SK-N-SH (cell line): ENCODE results near the gene YPEL1.

Experiments used
- CTCF ChIP-seq: fragments of 200-600 bp; sonication (generic); IDR thresholded peaks from 2 replicates; pipeline ENCODE4 v1.6.1; 2017; ENCODE audit warnings: antibody characterized with exemption, mild to moderate bottlenecking, moderate library complexity
- EZH2phosphoT487 ChIP-seq: fragments of 200-600 bp; sonication (generic); IDR thresholded peaks from 2 replicates; pipeline ENCODE4 v1.6.1; 2017; ENCODE audit warnings: low read depth, mixed run types, mild to moderate bottlenecking, antibody characterized with exemption, moderate library complexity, borderline replicate concordance
- FOXM1 ChIP-seq: IDR thresholded peaks from 2 replicates; pipeline ENCODE4 v1.4.0; 2012; ENCODE audit warnings: low read depth, mild to moderate bottlenecking
- MAX ChIP-seq: IDR thresholded peaks from 2 replicates; pipeline ENCODE4 v1.4.0; 2012; ENCODE audit warnings: low read depth
- PBX3 ChIP-seq: IDR thresholded peaks from 2 replicates; pipeline ENCODE4; 2012
- POLR2AphosphoS5 ChIP-seq: IDR thresholded peaks from 2 replicates; pipeline ENCODE4 v1.6.1; 2012; ENCODE audit warnings: low read depth, low read length
- REST ChIP-seq: IDR thresholded peaks from 2 replicates; pipeline ENCODE4 v1.6.1; 2012; ENCODE audit warnings: mild to moderate bottlenecking, low read depth, low read length, moderate library complexity
- RFX5 ChIP-seq: IDR thresholded peaks from 2 replicates; pipeline ENCODE4 v1.6.1; 2012; ENCODE audit warnings: mild to moderate bottlenecking, improper control_type of control experiment, low read length
- SIN3A ChIP-seq: IDR thresholded peaks from 2 replicates; pipeline ENCODE4 v1.6.1; 2012; ENCODE audit warnings: low read depth, mild to moderate bottlenecking, low read length, moderate library complexity, borderline replicate concordance
- TAF1 ChIP-seq: IDR thresholded peaks from 2 replicates; pipeline ENCODE4 v1.6.1; 2012; ENCODE audit warnings: low read depth, mild to moderate bottlenecking, low read length, moderate library complexity, borderline replicate concordance
- TEAD4 ChIP-seq: IDR thresholded peaks from 2 replicates; pipeline ENCODE4 v1.4.0; 2012; ENCODE audit warnings: mild to moderate bottlenecking, borderline replicate concordance; ENCODE audit not compliant: insufficient read depth
- TF ChIP-seq, protein P1 (sequence below): IDR thresholded peaks from 2 replicates; pipeline ENCODE4 v1.4.0; 2012; ENCODE audit warnings: low read depth, borderline replicate concordance

GRCh38 chr22:21714059-21714770 lies 21.4 kb downstream of the YPEL1 start:
- no peak for TF ChIP-seq TEAD4
- no peak for TF ChIP-seq CTCF
- no peak for TF ChIP-seq RFX5
- TF ChIP-seq EZH2phosphoT487: no peak
- TF ChIP-seq REST: no peak
- no peak for TF ChIP-seq MAX
- TF ChIP-seq TAF1: no peak
- no peak for TF ChIP-seq FOXM1
- TF ChIP-seq POLR2AphosphoS5: no peak
- TF ChIP-seq, protein P1, sequence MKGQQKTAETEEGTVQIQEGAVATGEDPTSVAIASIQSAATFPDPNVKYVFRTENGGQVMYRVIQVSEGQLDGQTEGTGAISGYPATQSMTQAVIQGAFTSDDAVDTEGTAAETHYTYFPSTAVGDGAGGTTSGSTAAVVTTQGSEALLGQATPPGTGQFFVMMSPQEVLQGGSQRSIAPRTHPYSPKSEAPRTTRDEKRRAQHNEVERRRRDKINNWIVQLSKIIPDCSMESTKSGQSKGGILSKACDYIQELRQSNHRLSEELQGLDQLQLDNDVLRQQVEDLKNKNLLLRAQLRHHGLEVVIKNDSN: no peak
- TF ChIP-seq SIN3A: no peak
- no peak for TF ChIP-seq PBX3
